Endothelial cell of umbilical vein (primary cell): Measurements from ENCODE around the gene SH3RF3. TPM values are rescaled to one million over a fixed set of nuclear protein-coding genes. Genes with fewer than 3 reads are reported as not detected.

Source experiments
- BruUV-seq: library from RNA; stranded (reverse); fragments of 400-500 nt; replicated peaks from 2 replicates; lab custom pipeline; 2021; lab: Mats Ljungman, UMichigan
- CTCF ChIA-PET: fragments of 300-600, 350-600 bp; sonication (Branson Sonifier 250); formaldehyde crosslinking; loops from one replicate; lab custom pipeline; 2021; ENCODE audit warnings: antibody characterized with exemption, inconsistent platforms; lab: Charles Lee
- POLR2A ChIA-PET: fragments of 300-600, 350-600 bp; sonication (Branson Sonifier 250); formaldehyde crosslinking; loops from one replicate; lab custom pipeline; 2021; ENCODE audit warnings: antibody characterized with exemption, inconsistent platforms; lab: Charles Lee
- DNase-seq: peaks from one replicate; pipeline ENCODE4 v3.0.0-alpha.2; 2011; ENCODE audit warnings: low read depth, low spot score
- FAIRE-seq: peaks from 2 replicates; lab custom pipeline; 2011; peaks lifted over from hg19 to GRCh38; lab: Jason Lieb, UNC
- H2AFZ ChIP-seq: 2 replicates; pipeline ENCODE4 v1.6.0; 2012; ENCODE audit warnings: low read depth, low read length, control low read depth, inconsistent platforms
- H3K27ac ChIP-seq: 2 replicates; pipeline ENCODE4 v1.5.1; 2011; ENCODE audit warnings: low read depth, mild to moderate bottlenecking, control low read depth, low read length, moderate library complexity; ENCODE audit not compliant: insufficient read depth
- H3K27me3 ChIP-seq, 2 experiments: 2 replicates each; pipeline versions ENCODE4 v1.6.0 to v1.6.1; 2011; ENCODE audit warnings: low read length in 2 of 2, mixed read lengths in 1 of 2; ENCODE audit not compliant: control insufficient read depth in 2 of 2, insufficient read depth in 2 of 2
- H3K36me3 ChIP-seq, 2 experiments: 2 replicates in 1 of 2; 3 replicates in 1 of 2; pipeline ENCODE4 v1.5.1; 2011; ENCODE audit warnings: low read length in 2 of 2, mild to moderate bottlenecking in 1 of 2, moderate library complexity in 1 of 2; ENCODE audit not compliant: control insufficient read depth in 2 of 2, insufficient read depth in 2 of 2; ENCODE audit errors: extremely low read depth in 1 of 2
- H3K4me1 ChIP-seq: 3 replicates; pipeline ENCODE4 v1.5.1; 2011; ENCODE audit warnings: mild to moderate bottlenecking, low read length; ENCODE audit not compliant: control insufficient read depth, insufficient read depth; ENCODE audit errors: extremely low read depth
- H3K4me2 ChIP-seq: 2 replicates; pipeline ENCODE4 v1.6.1; 2011; ENCODE audit warnings: low read length, control low read depth, mixed read lengths; ENCODE audit not compliant: insufficient read depth
- H3K4me3 ChIP-seq, 3 experiments: fragments of 200-600 bp in 1 of 3; sonication (generic), shearing (Covaris generic) in 1 of 3; replicated peaks in 1 of 3; 2 replicates each; pipeline ENCODE4 v1.5.1; 2011 to 2016; ENCODE audit warnings: control low read depth in 3 of 3, low read length in 3 of 3, mild to moderate bottlenecking in 2 of 3, inconsistent platforms in 1 of 3, low read depth in 1 of 3, moderate library complexity in 1 of 3; ENCODE audit not compliant: insufficient read depth in 1 of 3
- H3K79me2 ChIP-seq: 2 replicates; pipeline ENCODE4 v1.6.0; 2012; ENCODE audit warnings: low read length, inconsistent platforms; ENCODE audit not compliant: control insufficient read depth, insufficient read depth
- H3K9ac ChIP-seq: replicated peaks from 2 replicates; pipeline ENCODE3; 2011; ENCODE audit warnings: low read length, control low read depth; ENCODE audit not compliant: insufficient read depth; ENCODE audit errors: extremely low read depth
- H3K9me1 ChIP-seq: replicated peaks from 3 replicates; pipeline ENCODE4 v1.6.0; 2011; ENCODE audit warnings: mild to moderate bottlenecking, low read length; ENCODE audit not compliant: control insufficient read depth, insufficient read depth; ENCODE audit errors: extremely low read depth
- H3K9me3 ChIP-seq: replicated peaks from 2 replicates; pipeline ENCODE4 v1.5.1; 2012; ENCODE audit warnings: low read length, inconsistent platforms; ENCODE audit not compliant: control insufficient read depth, insufficient read depth
- H4K20me1 ChIP-seq: replicated peaks from 2 replicates; pipeline ENCODE3; 2011; ENCODE audit warnings: mild to moderate bottlenecking, low read length; ENCODE audit not compliant: control insufficient read depth, insufficient read depth; ENCODE audit errors: extremely low read depth
- EZH2 ChIP-seq: IDR thresholded peaks from 2 replicates; pipeline ENCODE4 v1.6.1; 2012; ENCODE audit warnings: borderline replicate concordance, low read depth, mild to moderate bottlenecking, moderate library complexity, low read length, inconsistent platforms; ENCODE audit not compliant: severe bottlenecking
- FOS ChIP-seq: IDR thresholded peaks from 2 replicates; pipeline ENCODE4 v1.6.1; 2011; ENCODE audit warnings: mild to moderate bottlenecking, low read length, moderate library complexity, borderline replicate concordance; ENCODE audit not compliant: insufficient read depth
- GATA2 ChIP-seq: IDR thresholded peaks from 2 replicates; pipeline ENCODE4 v1.7.0; 2011; ENCODE audit warnings: low read depth, mild to moderate bottlenecking, moderate library complexity, mixed read lengths, low read length; ENCODE audit not compliant: insufficient read length, insufficient read depth
- JUN ChIP-seq: IDR thresholded peaks from 2 replicates; pipeline ENCODE4 v1.6.1; 2011; ENCODE audit warnings: borderline replicate concordance, low read depth; ENCODE audit not compliant: insufficient read length, insufficient read depth
- MAX ChIP-seq: IDR thresholded peaks from 2 replicates; pipeline ENCODE4 v1.6.1; 2011; ENCODE audit not compliant: insufficient read depth, insufficient read length
- POLR2A ChIP-seq: IDR thresholded peaks from 2 replicates; pipeline ENCODE4 v1.6.1; 2012; ENCODE audit warnings: low read depth, mild to moderate bottlenecking, control low read depth, low read length
- POLR2AphosphoS5 ChIP-seq: IDR thresholded peaks from 2 replicates; pipeline ENCODE4 v1.6.1; 2012; ENCODE audit warnings: low read depth, mild to moderate bottlenecking, control low read depth, low read length, moderate library complexity; ENCODE audit not compliant: insufficient read depth
- dilution Hi-C: fragments of 300-500 bp; cut with MboI; formaldehyde crosslinking; loops from one replicate; pipeline ENCODE4 v1.15.0; 2019; ENCODE audit warnings: low sequenced_read_pairs; ENCODE audit not compliant: extremely low pct_ligation_motif_present
- intact Hi-C: fragments of 100-400 bp; cut with micrococcal nuclease; formaldehyde crosslinking; loops from one replicate; pipeline ENCODE4 v1.10.0; 2022
- polyA plus RNA-seq, 4 experiments: library from polyadenylated mRNA; depleted of rRNA in 3 of 4; stranded (reverse) in 3 of 4; unstranded in 1 of 4; fragments of >200 nt; gene quantifications; 2 replicates each; pipeline versions ENCODE4 v1.2.1 to v1.2.3, GENCODE V29; 2011 to 2012; ENCODE audit warnings: missing spikeins in 1 of 4
- total RNA-seq: library from RNA; stranded (reverse); gene quantifications from 2 replicates; pipeline ENCODE4 v1.2.3, GENCODE V29; 2021

SH3RF3 gene
- total and polyA plus RNA-seq, 2 donors (not counting 3 experiments of a cell fraction or from before 2014, with no cell fraction given): 3.8 to 14.7 TPM

- no peak for DNase-seq
- ChIA-PET POLR2A (no interaction called here), CTCF (interaction anchor here (1.1 to 2.3 kb wide), 5 partner anchors 8 to 211 kb away, joined by 3 to 7 read pairs (median 6); no protein-coding TSS in a partner anchor)
- H3K36me3 ChIP-seq: no peaks in the 10 kb centered on the region
- FAIRE-seq: no peak
- H3K9ac ChIP-seq: no peak overlapping the region
- H3K27ac ChIP-seq: no peak overlapping the region
- no peak overlapping the region for H2AFZ ChIP-seq
- intact Hi-C loops (no loop called here), dilution Hi-C loops (no loop called here)
- H3K4me2 ChIP-seq: no peak overlapping the region
- no peaks in the 10 kb centered on the region for H3K27me3 ChIP-seq
- H4K20me1 ChIP-seq: no peaks in the 10 kb centered on the region
- no peaks in the 10 kb centered on the region for H3K9me1 ChIP-seq
- TF ChIP-seq POLR2AphosphoS5: no peak
- no peak overlapping the region for H3K4me3 ChIP-seq
- BruUV-seq: no TSS peak
- H3K4me1 ChIP-seq: peaks cover 15% of the 10 kb centered on the region
- peaks cover 5% of the 10 kb centered on the region for H3K79me2 ChIP-seq
- no peaks in the 10 kb centered on the region for H3K9me3 ChIP-seq
Observed at GRCh38 chr2:109298851-109299250, 169.8 kb downstream of the SH3RF3 start.

- intact Hi-C loops (no loop called here), dilution Hi-C loops (no loop called here)
- Histone ChIP-seq H4K20me1 (no peaks in the 10 kb centered on the region), H3K27me3 (no peaks in the 10 kb centered on the region), H3K9ac (peak overlapping the region; percentile 17), H3K36me3 (no peaks in the 10 kb centered on the region), H2AFZ (no peak overlapping the region), H3K9me1 (no peaks in the 10 kb centered on the region), H3K4me2 (peak overlapping the region; percentile 0), H3K4me3 (no peak overlapping the region), H3K79me2 (peaks cover 5% of the 10 kb centered on the region), H3K9me3 (no peaks in the 10 kb centered on the region), H3K4me1 (peaks cover 15% of the 10 kb centered on the region), H3K27ac (peak overlapping the region; percentile 5)
- CTCF ChIA-PET: interaction anchor here (1.1 to 2.3 kb wide), 5 partner anchors 9 to 211 kb away, joined by 3 to 7 read pairs (median 6); no protein-coding TSS in a partner anchor
- DNase-seq: no peak
- BruUV-seq: no TSS peak
- FAIRE-seq: peak; percentile 93
- TF ChIP-seq MAX: no peak
- TF ChIP-seq GATA2: no peak
- TF ChIP-seq POLR2A: no peak
- no peak for TF ChIP-seq JUN
- no peak for TF ChIP-seq FOS
- no peak for TF ChIP-seq EZH2
- POLR2A ChIA-PET: no interaction called here
Observed at GRCh38 chr2:109299536-109299935, 170.5 kb downstream of the SH3RF3 start.
